Naive B cell (primary cell): ENCODE results near the gene MRPL36. TPM values are rescaled to one million over a fixed set of nuclear protein-coding genes. Genes with fewer than 3 reads are reported as not detected.

Experiments
- ATAC-seq, 2 donors: fragments of 150-1000 bp; cut with Tn5 transposase; 2 replicates each; pipeline ENCODE4 v1.10.0; 2021; ENCODE audit warnings: low read depth in 2 of 2, mild to moderate bottlenecking in 2 of 2, moderate library complexity in 2 of 2
- DNase-seq: peaks from one replicate; pipeline ENCODE4 v3.0.0; 2022
- H3K27ac Mint-ChIP-seq, 6 donors: one replicate each; pipeline ENCODE4 v1.8.0; 2020 to 2022; ENCODE audit warnings: mild to moderate bottlenecking in 6 of 6, mixed read lengths in 6 of 6, moderate library complexity in 5 of 6, inconsistent platforms in 2 of 6
- H3K27me3 Mint-ChIP-seq, 3 donors: one replicate each; pipeline ENCODE4 v1.8.0; 2021 to 2022; ENCODE audit warnings: mixed read lengths in 3 of 3, mild to moderate bottlenecking in 1 of 3
- H3K36me3 Mint-ChIP-seq, 2 donors: one replicate each; pipeline ENCODE4 v1.8.0; 2020 to 2022; ENCODE audit warnings: mixed read lengths in 2 of 2, inconsistent platforms in 1 of 2, mild to moderate bottlenecking in 1 of 2
- H3K4me1 Mint-ChIP-seq, 3 donors: one replicate each; pipeline ENCODE4 v1.8.0; 2020 to 2022; ENCODE audit warnings: mixed read lengths in 3 of 3, inconsistent platforms in 1 of 3, mild to moderate bottlenecking in 1 of 3, moderate library complexity in 1 of 3
- H3K4me3 Mint-ChIP-seq, 8 donors: one replicate each; pipeline ENCODE4 v1.8.0; 2020 to 2022; ENCODE audit warnings: mild to moderate bottlenecking in 8 of 8, mixed read lengths in 8 of 8, moderate library complexity in 8 of 8, inconsistent platforms in 2 of 8
- H3K9me3 Mint-ChIP-seq, 7 donors: one replicate each; pipeline ENCODE4 v1.8.0; 2020 to 2022; ENCODE audit warnings: mixed read lengths in 7 of 7, mild to moderate bottlenecking in 5 of 7, inconsistent platforms in 2 of 7, moderate library complexity in 1 of 7
- polyA plus RNA-seq, 6 donors: library from polyadenylated mRNA; unstranded; fragments of 300-500 nt; fragmentation: Illumina TruSeq; gene quantifications; one replicate each; pipeline ENCODE4 v1.2.3, GENCODE V29; 2021; ENCODE audit warnings: low read depth in 6 of 6

Gene MRPL36
- polyA plus RNA-seq, 6 donors from 2014 or later, result 52.1 to 105 (median 63.1) TPM

DNA sequence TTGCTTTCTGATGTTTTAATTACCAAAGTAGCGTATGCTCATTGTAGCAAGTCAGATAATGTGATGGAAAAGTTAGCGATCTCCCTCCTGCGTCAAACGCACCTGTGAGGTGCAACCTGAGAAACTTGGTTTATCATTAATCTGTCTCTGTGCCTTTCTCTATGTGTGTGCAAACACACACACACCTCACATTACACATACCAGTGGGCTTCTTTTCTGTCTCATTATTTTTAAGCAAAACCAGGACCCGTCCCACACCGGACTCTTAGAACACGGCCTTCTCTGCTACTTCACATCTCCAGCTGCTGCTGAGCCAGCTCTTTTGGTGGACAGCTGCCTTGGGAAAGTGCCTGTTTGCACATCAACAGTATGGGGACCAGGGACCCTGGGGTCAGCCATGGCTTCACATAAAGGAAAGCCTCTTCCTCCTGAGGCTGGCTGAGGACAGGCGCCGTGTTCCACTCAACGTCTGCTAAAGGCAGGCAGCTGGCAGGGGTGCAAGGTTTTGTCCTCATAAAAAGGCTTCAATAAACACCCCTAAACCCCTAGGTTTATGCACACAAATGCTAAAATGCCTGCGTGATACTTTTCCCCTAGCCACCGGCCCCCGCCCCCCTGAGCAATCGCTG lies 44.2 kb downstream of the MRPL36 start:
- ATAC-seq, result no peak
- Mint-ChIP-seq H3K4me3 (no peak overlapping the region), H3K27ac (no peak overlapping the region), H3K4me1 (no peaks in the 10 kb centered on the region), H3K9me3 (peaks cover 4 to 17% (median 8%) of the 10 kb centered on the region in 7 donors), H3K36me3 (peaks cover 0 to 6% of the 10 kb centered on the region in 2 donors), H3K27me3 (peaks cover 4 to 23% (median 10%) of the 10 kb centered on the region in 3 donors)
- DNase-seq, result no peak

DNA sequence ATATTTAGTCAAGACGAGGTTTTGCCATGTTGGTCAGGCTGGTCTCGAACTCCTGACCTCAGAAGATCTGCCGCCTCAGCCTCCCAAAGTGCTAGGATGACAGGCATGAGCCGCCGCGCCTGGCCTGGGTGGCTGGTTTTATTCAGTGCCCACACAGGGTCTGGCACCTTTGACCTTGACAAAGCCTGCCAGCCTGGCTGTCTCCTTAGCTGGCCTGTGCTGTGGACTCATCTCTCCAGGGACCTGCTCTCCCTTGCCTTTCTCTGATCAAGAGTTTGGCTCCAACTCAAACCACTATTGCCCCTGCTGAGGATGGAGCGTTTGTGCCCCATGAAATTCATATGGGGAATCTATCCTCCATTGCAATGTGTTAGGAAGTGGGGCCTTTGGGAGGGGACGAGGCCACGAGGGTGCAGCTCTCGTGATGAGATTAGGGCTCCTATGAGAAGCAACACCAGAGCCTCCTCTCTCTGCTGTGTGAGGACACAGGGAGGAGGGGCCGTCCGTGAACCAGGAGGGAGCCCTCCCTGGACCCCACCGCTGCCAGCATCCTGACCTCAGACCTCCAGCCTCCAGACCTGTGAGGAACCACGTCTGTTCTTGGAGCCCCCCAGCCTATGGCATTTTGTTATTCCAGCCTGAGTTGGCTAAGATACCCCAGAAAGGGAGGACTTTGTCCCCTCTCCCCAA lies 45.0 kb downstream of the MRPL36 start:
- Mint-ChIP-seq H3K27me3 (peaks cover 4 to 23% (median 10%) of the 10 kb centered on the region in 3 donors), H3K27ac (no peak overlapping the region), H3K36me3 (peaks cover 0 to 6% of the 10 kb centered on the region in 2 donors), H3K4me3 (no peak overlapping the region), H3K4me1 (no peaks in the 10 kb centered on the region), H3K9me3 (peaks cover 4 to 17% (median 8%) of the 10 kb centered on the region in 7 donors)
- DNase-seq, result no peak
- ATAC-seq, result no peak

DNA sequence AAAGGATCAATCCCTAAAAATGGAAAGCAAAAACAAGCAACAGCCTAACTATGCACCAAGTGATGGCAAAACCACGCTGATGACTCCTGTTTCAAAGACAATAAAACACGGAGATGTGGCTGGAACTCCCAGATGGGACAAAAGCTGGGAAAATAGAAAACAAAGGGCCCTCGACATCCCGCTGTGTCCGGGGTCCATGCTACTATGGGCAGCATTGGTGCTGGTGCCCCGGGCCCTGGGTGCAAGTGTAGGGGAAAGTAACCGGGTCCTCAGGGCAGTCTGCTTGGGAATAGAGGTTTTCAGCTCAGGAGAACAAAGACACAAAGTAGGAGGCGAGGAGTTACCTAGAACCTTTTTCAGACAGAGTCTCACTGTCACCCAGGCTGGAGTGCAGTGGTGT lies 46.1 kb downstream of the MRPL36 start:
- ATAC-seq (no peak), DNase-seq (no peak)
- H3K4me1 Mint-ChIP-seq, result no peaks in the 10 kb centered on the region
- H3K36me3 Mint-ChIP-seq, result peaks cover 0 to 5% of the 10 kb centered on the region in 2 donors
- peaks cover 4 to 23% (median 10%) of the 10 kb centered on the region in 3 donors for H3K27me3 Mint-ChIP-seq
- H3K27ac Mint-ChIP-seq, result no peak overlapping the region
- H3K4me3 Mint-ChIP-seq, result no peak overlapping the region
- H3K9me3 Mint-ChIP-seq, result peaks cover 2 to 12% (median 6%) of the 10 kb centered on the region in 7 donors

DNA sequence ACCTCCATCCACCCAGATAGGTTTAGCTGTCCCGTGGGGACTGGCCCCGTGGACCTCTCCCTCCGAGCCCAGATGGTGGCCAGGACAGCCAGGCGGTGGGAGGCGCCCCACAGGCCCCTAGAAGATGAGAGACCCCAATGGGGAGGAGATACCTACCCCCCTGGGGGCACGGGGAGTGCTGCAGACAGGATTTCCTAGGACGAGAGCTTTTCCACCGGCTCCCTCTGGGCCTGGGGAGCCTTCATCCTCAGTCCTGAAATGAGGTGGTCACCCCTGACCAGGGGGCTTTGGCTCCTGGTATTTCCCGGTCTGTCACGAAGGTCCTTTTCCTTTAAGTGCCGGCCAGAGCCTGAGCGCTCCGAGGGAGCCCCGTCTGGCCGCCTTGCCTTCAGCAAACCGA lies 46.8 kb downstream of the MRPL36 start:
- H3K27me3 Mint-ChIP-seq, result peaks cover 8 to 29% (median 14%) of the 10 kb centered on the region in 3 donors
- ATAC-seq, result no peak

DNA sequence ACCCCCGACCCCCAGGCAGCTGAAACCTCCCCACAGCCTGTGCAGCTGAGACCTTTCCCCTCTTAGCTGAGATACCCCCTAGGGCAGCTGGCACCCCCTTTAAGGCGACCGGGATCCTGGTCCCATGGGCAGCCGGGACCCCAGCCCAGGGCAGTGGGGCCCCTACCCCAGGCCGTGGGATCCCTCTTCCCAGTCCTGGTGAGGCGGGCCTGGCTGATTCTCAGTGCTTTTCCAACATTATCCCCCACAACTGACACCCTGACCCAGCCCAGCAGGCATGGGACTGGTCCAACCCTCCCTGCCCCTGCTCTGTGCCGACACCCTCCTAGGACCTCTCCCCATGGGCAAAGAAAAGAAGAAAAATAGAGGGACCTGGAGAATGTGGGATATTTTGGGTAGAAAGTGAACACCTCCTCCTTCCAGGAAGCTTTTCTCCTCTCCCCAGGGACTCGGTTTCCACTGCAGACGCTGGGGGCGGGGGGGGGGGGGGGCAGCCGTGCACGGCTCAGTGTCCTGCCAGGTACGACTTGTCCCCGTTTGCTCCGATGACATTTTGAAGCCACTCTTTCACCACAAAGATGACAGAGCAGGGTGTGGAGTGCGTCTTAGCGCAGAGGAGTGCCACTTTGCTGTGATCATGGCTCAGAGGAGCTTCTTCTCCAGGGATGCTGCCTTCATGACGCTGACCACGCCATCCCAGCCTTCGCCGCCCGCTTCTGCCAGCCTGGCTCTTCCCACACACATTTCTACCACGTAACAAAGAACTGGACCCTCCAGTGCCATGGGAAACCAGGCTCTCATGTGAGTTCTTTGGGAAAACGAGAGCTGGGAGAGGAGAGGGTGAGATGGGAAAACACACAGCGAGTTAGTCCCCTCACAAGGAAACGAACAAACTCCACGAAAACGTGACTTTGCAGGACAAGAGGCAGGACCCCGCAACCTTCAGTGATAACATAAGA lies 47.5 kb downstream of the MRPL36 start:
- no peaks in the 10 kb centered on the region for H3K36me3 Mint-ChIP-seq
- ATAC-seq (no peak), DNase-seq (no peak)
- peaks cover 0 to 2% (median 0%) of the 10 kb centered on the region in 7 donors for H3K9me3 Mint-ChIP-seq
- peaks cover 9 to 32% (median 14%) of the 10 kb centered on the region in 3 donors for H3K27me3 Mint-ChIP-seq
- no peaks in the 10 kb centered on the region for H3K4me1 Mint-ChIP-seq
- no peak overlapping the region for H3K27ac Mint-ChIP-seq
- H3K4me3 Mint-ChIP-seq, result no peak overlapping the region

More for the DNA sequence above, 46.8 kb downstream of the MRPL36 start:
- Mint-ChIP-seq H3K27ac (no peak overlapping the region), H3K4me1 (no peaks in the 10 kb centered on the region), H3K9me3 (peaks cover 0 to 6% (median 0%) of the 10 kb centered on the region in 7 donors), H3K36me3 (no peaks in the 10 kb centered on the region), H3K4me3 (no peak overlapping the region)
- DNase-seq, result no peak

DNA sequence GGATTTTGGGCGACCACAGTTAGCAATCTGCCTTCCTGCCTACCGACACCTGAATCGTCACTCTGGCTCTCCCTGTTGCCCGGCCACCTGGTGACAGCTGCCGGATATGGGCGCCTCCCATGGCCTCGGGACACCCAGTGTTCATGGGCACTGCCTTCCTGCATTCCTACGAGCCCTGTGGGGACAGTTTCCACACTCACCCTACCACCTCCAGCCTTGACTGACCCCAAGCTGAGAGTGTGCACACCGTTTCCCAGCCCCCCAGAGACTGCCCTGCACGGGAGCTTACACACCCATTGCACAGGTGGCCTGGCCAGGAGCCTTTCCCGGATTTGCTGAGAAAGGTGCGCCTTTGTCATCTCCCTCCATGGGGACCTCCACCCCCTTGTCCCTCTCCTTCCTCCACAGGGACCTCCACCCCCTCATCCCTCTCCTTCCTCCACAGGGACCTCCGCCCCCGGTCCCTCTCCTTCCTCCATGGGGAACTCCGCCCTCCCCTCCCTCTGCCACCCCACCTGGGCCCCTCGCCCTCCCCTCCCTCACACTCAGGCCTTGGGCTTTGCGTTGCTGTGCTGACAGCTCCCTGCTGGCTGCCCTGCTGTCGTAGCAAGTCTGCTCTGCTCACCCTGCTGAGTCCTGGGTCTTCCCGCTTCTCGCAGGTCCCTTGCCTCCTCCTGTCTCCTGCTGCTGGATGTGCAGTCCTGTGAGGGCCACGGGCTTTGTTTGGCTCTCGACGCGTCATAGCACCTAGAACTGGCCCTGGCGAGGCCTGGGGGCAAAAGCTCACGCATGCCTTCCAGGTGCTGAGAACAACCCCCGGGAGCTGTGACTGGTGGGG lies 48.4 kb downstream of the MRPL36 start:
- H3K4me3 Mint-ChIP-seq, result no peak overlapping the region
- DNase-seq (no peak), ATAC-seq (no peak)
- H3K27me3 Mint-ChIP-seq, result peaks cover 9 to 32% (median 14%) of the 10 kb centered on the region in 3 donors
- H3K27ac Mint-ChIP-seq, result peak overlapping the region in 1 of 6 donors; percentile 48
- no peaks in the 10 kb centered on the region for H3K36me3 Mint-ChIP-seq
- no peaks in the 10 kb centered on the region for H3K4me1 Mint-ChIP-seq
- peaks cover 0 to 1% (median 0%) of the 10 kb centered on the region in 7 donors for H3K9me3 Mint-ChIP-seq

DNA sequence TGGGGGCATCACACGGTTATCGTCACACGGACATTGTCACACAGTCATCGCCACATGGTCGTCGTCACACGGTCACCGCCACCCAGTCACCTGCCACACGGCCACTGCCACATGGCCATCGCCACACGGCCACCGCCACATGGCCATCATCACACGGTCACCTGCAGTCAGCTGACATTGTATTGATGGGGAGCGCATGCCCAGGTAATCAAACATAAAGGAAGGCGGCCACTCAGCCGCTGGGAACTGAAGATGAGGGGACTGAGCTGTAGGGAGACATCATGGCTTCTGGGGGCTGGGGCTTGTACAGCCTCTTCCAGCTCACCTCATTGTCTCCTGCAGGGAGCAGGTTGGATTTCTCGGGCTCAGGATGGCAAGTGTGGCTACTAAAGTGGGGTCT lies 49.2 kb downstream of the MRPL36 start:
- Mint-ChIP-seq H3K27ac (peak overlapping the region in 1 of 6 donors; percentile 57), H3K4me3 (peak overlapping the region in 1 of 8 donors; percentile 2), H3K27me3 (peaks cover 5 to 36% (median 19%) of the 10 kb centered on the region in 3 donors), H3K4me1 (no peaks in the 10 kb centered on the region), H3K36me3 (no peaks in the 10 kb centered on the region), H3K9me3 (peaks cover 0 to 1% (median 0%) of the 10 kb centered on the region in 7 donors)
- ATAC-seq, result no peak
- DNase-seq, result no peak

DNA sequence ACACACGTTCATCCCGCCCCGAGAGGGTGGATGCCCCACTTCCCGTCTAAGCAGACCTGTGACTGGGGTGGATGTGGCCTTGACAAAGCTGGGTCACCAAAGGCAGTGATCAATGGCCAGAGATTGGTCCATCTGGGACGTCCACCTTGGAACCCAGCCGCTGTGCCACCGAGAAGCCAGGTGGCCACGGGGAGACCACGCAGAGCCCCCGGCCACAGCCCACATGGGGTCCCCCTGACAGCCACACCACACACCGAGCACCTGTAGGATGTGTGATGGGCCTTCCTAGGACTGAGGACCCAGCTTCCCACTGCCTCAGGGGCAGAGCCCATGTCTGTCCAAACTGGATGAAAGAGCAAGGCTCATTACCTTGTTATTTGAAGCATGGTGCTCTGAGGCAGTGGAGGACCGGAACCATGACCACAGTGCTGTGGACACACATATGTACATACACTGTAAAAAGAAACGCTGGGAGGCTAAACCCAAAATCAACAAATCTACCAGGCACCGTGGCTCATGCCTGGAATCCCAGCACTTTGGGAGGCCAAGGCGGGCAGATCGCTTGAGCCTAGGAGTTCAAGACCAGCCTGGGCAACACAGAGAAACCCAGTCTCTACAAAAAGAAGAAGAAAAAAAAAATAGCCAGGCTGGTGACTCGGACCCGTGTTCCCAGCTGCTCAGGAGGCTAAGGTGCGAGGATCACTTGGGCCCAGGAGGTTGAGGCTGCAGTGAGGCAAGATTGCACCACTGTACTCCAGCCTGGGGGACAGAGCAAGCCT lies 50.1 kb downstream of the MRPL36 start:
- ATAC-seq (no peak), DNase-seq (no peak)
- peaks cover 0 to 2% (median 0%) of the 10 kb centered on the region in 7 donors for H3K9me3 Mint-ChIP-seq
- H3K4me1 Mint-ChIP-seq, result no peaks in the 10 kb centered on the region
- no peak overlapping the region for H3K4me3 Mint-ChIP-seq
- H3K27me3 Mint-ChIP-seq, result peaks cover 5 to 31% (median 29%) of the 10 kb centered on the region in 3 donors
- H3K36me3 Mint-ChIP-seq, result no peaks in the 10 kb centered on the region
- no peak overlapping the region for H3K27ac Mint-ChIP-seq

DNA sequence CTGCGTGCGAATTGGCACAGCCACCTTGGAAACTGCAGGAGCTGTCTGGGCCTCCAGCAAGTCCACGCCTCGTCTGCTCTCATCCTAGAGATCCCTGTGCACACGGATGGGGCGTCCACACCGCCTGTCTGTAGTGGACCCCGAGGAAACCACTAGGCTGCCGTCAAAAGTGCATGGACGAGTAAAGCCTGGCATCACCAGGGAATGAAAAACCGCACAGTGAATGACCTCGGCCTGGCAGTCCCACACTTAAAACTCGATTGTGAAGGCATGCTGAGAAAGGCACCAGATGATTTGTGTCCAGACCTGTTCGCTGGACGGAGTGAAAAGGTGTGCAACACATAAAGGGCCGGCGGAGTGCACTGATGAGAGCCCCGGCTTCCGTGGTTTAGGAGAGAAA lies 50.8 kb downstream of the MRPL36 start:
- Mint-ChIP-seq H3K9me3 (peaks cover 0 to 2% (median 0%) of the 10 kb centered on the region in 7 donors), H3K27ac (no peak overlapping the region), H3K36me3 (no peaks in the 10 kb centered on the region), H3K4me1 (no peaks in the 10 kb centered on the region), H3K4me3 (no peak overlapping the region), H3K27me3 (peaks cover 5 to 31% (median 30%) of the 10 kb centered on the region in 3 donors)
- ATAC-seq (no peak), DNase-seq (no peak)
